ENCODE measurements around the gene RXRA.

Gene RXRA

DNA sequence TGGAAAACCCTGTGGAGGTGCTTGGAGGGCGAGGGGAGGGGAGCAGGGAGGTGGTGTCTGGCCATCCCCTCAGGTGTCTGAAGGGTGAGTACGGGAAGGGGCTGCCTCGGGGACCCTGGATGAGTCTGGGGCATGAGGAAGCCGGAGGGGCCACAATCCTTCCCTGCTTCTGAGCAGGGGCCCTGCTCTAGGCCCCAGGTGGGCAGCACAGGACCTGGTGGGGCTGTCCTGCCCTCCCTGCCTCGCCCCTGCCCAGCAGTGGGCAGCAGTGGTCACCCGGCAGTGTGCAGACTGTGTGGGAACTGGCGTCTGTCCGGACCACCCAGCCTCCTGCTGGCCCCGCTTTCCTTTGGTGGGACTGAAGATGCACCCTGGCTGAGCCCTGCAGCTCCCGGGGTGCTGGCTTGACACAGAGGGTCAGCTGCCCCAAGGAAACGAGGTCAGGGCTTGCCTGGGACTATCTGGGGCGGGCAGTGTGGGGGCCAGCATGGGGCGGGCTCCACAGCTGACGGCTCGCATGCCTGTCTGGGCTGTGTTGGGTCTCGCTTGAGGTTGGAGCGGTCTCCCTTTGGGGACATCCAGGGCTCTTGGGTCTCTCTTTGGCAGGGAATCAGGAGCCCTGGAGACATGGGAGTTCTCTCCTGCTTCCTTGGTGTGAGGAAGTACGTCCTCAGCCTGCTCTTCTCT lies 26.1 kb downstream of the RXRA start:
- no peak for DNase-seq (ENCODE audit: low read depth, low spot score)

DNA sequence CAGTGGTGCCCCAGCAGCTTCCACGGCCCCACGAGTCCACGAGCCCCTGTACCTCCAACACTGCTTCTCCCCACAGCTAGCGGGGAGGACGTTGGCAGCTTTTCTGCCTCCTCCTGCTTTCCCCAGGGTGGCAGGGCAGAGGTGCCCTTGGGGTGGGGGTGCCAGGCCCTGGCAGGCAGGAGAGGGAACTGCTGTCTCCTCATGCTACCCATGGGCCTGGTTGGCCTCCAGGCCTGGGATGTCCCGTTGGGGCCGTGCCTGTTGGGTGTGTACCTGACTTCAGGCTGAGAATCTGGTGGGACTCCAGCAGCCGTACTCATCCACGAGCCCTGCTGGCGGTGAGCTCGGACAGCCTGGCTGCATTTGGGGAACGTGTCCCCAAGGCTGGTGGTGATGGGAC lies 27.3 kb downstream of the RXRA start:
- in situ Hi-C loops (cut with HindIII; ENCODE audit: low sequenced_read_pairs) = no loop called here
- no peak for DNase-seq (ENCODE audit: low read depth, low spot score)
- H3K4me3 ChIP-seq (ENCODE audit: low read depth, low read length) = no peak overlapping the region
- TF ChIP-seq, protein P1, sequence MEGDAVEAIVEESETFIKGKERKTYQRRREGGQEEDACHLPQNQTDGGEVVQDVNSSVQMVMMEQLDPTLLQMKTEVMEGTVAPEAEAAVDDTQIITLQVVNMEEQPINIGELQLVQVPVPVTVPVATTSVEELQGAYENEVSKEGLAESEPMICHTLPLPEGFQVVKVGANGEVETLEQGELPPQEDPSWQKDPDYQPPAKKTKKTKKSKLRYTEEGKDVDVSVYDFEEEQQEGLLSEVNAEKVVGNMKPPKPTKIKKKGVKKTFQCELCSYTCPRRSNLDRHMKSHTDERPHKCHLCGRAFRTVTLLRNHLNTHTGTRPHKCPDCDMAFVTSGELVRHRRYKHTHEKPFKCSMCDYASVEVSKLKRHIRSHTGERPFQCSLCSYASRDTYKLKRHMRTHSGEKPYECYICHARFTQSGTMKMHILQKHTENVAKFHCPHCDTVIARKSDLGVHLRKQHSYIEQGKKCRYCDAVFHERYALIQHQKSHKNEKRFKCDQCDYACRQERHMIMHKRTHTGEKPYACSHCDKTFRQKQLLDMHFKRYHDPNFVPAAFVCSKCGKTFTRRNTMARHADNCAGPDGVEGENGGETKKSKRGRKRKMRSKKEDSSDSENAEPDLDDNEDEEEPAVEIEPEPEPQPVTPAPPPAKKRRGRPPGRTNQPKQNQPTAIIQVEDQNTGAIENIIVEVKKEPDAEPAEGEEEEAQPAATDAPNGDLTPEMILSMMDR (IDR thresholded peaks at IDR 0.05; ENCODE audit: low read depth, low read length) = no peak

More for the DNA sequence above, 26.1 kb downstream of the RXRA start:
- TF ChIP-seq, protein P1 (IDR thresholded peaks at IDR 0.05; ENCODE audit: low read depth, low read length) = no peak
- in situ Hi-C loops (cut with HindIII; ENCODE audit: low sequenced_read_pairs) = no loop called here
- H3K4me3 ChIP-seq (ENCODE audit: low read depth, low read length) = no peak overlapping the region

DNA sequence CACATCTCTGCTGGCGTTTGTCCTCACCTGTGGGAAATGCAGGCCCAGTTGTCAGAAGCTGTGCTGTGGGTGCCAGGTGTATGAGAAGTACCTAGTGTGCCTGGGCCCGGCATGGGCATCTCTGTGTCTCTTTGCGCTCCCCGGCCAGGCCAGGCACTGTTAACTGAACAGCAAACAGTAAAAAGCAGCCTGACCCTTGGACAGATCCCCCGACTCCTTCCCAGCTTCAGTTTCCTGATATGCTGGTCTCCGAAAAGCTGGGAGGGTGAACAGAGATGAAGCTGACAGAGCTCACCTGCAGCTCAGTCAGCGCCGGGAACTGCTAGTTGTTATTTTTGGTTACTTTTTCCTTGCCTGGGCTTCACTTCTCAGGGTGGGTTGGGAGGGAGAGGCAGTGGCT lies 28.9 kb downstream of the RXRA start:
- in situ Hi-C loops (cut with HindIII; ENCODE audit: low sequenced_read_pairs) = no loop called here
- TF ChIP-seq, protein P1 (IDR thresholded peaks at IDR 0.05; ENCODE audit: low read depth, low read length) = no peak
- no peak for DNase-seq (ENCODE audit: low read depth, low spot score)
- H3K4me3 ChIP-seq (ENCODE audit: low read depth, low read length) = no peak overlapping the region

DNA sequence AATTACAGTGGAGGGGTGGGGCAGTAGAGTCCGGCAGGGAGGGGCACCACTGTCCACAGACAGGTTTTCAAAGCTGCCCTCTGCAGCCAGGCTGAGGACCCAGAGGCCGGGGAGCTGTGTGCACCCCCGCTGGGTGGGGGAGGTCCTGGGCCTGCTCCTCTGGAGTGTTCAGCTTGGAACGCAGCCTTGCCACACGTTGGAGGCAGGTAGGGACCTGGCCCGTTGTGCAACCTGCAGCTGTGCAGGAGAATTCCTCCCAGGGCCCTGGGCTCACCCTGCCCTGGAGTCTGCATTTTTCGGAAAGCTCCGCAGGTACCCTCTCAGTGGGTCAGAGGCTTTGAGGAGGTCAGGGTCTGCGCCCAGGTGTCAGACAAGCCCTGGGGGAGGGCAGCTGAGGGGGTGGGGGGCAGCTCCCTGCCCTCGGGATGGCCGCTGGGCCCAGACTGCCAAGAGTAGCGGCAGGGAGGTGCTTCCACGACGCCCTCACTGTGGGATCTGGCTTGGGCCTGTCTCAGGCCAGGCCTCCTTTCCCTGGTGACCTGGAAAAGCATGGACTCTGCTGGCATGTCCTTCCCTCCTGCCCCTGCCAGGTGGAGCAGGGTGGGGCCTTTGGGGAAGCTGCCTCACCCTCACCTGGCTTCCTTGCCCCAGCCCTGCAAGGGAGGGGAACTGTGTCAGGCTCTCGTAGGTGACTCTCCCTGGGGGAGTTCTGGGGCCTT lies 29.5 kb downstream of the RXRA start:
- TF ChIP-seq, protein P1 (IDR thresholded peaks at IDR 0.05; ENCODE audit: low read depth, low read length) = no peak
- in situ Hi-C loops (cut with HindIII; ENCODE audit: low sequenced_read_pairs) = no loop called here
- DNase-seq (ENCODE audit: low read depth, low spot score) = no peak
- no peak overlapping the region for H3K4me3 ChIP-seq (ENCODE audit: low read depth, low read length)

DNA sequence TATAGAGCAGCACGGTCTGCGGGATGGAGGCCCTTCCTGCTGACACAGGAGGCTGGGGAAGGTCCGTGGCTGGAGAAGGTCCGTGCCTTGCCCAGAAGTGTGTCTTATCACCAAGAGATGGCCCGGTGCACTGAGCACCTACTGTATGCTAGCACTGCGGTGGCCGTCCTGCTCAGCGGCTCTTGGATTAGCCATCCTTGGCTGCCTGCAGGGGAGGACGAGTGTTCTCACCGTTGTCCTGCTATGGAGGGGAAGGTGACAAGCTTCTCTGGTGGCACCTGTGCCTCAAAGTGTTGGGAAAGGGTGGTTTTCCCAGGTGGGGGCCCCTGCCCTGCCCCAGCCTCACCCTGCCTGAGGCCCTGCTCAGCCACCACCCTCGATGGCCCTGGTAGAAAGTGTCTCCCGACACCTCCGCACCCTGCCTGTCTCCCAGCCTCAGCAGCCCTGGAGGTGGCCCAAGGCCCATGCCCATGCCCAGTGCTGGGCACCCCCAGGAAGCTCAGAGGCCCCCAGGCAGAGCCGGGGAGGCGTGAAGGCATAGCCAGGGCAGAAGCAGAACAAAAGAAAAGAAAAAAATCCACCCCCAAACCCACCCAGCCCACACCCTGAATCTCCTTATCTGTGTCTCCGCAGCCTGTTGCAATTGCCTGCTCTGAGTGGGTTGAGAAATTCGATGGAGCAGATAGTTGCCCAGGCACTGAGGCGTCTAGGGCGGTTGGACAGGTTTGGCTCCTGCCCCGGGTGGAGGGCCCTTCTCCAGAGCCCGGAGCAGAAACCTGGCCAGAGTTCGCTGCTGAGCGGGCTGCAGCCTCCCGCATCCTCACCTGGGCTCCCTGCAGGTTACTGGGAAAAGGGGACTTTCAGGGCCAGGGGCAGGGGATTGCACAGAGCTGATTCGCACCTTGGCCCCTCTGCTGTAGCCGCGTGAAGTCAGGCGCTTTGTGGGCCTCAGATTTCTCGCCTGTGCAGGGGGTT lies 30.5 kb downstream of the RXRA start:
- no peak overlapping the region for H3K4me3 ChIP-seq (ENCODE audit: low read depth, low read length)
- in situ Hi-C loops (cut with HindIII; ENCODE audit: low sequenced_read_pairs) = no loop called here
- DNase-seq (ENCODE audit: low read depth, low spot score) = no peak
- TF ChIP-seq, protein P1 (IDR thresholded peaks at IDR 0.05; ENCODE audit: low read depth, low read length) = no peak

DNA sequence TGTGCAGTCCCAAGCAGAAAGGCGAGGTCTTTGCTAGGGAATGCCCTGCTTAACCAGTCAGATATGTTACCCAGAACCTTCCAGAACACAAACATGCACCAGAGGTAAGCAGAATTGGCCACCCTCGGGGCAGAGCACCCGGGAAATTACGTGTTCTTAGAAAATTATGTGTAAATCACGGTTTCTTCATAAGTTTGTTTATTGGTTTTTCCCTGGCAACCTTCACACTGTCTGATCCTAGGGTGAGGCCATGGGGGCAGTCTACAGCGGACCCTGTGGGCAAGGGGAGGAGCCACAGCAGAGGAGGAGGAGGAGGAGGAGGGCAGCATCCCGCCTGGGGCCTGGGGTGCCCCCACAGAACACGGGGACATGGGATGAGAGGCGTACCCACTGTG lies 31.4 kb downstream of the RXRA start:
- TF ChIP-seq, protein P1 (IDR thresholded peaks at IDR 0.05; ENCODE audit: low read depth, low read length) = no peak
- DNase-seq (ENCODE audit: low read depth, low spot score) = no peak
- no peak overlapping the region for H3K4me3 ChIP-seq (ENCODE audit: low read depth, low read length)
- in situ Hi-C loops (cut with HindIII; ENCODE audit: low sequenced_read_pairs) = no loop called here

All from astrocyte of the spinal cord (primary cell).